ENCODE measurements around the gene GLCE. TPM values are rescaled to one million over a fixed set of nuclear protein-coding genes. Genes with fewer than 3 reads are reported as not detected.

The GLCE gene
- total and polyA plus RNA-seq, 9 of the 15 experiments (the other 6 are each of a cell fraction or from before 2014, with no cell fraction given): 4.6 to 12.3 (median 10.6) TPM

- Histone ChIP-seq H3K9me1 (ENCODE audit: control insufficient read depth, insufficient read depth, low read length) (no peaks in the 10 kb centered on the region), H3K9ac (ENCODE audit: insufficient read depth in 1 of 2, low read depth in 2 of 2, low read length in 2 of 2) (no peak overlapping the region), H3K4me1 (replicated peaks in 1 of 2; ENCODE audit: control insufficient read depth in 2 of 2, insufficient read depth in 2 of 2, low read length in 2 of 2) (no peaks in the 10 kb centered on the region), H3K27ac (ENCODE audit: extremely low read depth, low read depth, low read length) (no peak overlapping the region), H3K36me3 (ENCODE audit: control insufficient read depth, insufficient read depth, low read length) (no peaks in the 10 kb centered on the region), H3K9me3 (replicated peaks; ENCODE audit: control insufficient read depth, insufficient read depth, low read depth, low read length) (no peaks in the 10 kb centered on the region), H3K79me2 (ENCODE audit: control insufficient read depth, insufficient read depth, low read length) (no peaks in the 10 kb centered on the region), H3K4me2 (ENCODE audit: insufficient read depth, low read length) (no peak overlapping the region), H3K4me3 (no peak overlapping the region), H3K27me3 (ENCODE audit: control insufficient read depth in 2 of 2, insufficient read depth in 2 of 2, low read length in 2 of 2) (peaks cover 4 to 15% of the 10 kb centered on the region in 2 experiments; a peak in 4 of 5 replicates), H4K20me1 (replicated peaks; ENCODE audit: control insufficient read depth, insufficient read depth, low read length) (no peaks in the 10 kb centered on the region), H2AFZ (ENCODE audit: low read depth, low read length) (no peak overlapping the region)
- ATAC-seq (no peak), FAIRE-seq (no peak), DNase-seq (ENCODE audit: extremely low read depth in 1 of 4, low spot score in 3 of 4) (no peak)
- ChIA-PET CTCF (ENCODE audit: low intra/inter-chr PET ratio) (no interaction called here), POLR2A (interaction anchor here (0.6 kb wide), 1 partner anchor 112 kb away, joined by 3 read pairs; no protein-coding TSS in a partner anchor)
- in situ Hi-C loops (cut with MboI): no loop called here
- WGBS (ENCODE audit: insufficient coverage, low coverage, missing lambda C conversion rate): 4% methylated on average over 5 of the region's 5 CpGs
- intact Hi-C loops (cut with micrococcal nuclease): no loop called here
- no TSS peak for BruUV-seq (replicated peaks)
- TF ChIP-seq SUPT5H (IDR thresholded peaks at IDR 0.05) (no peak), ZBTB40 (IDR thresholded peaks at IDR 0.05) (peak; percentile 86), ZBTB40 (CRISPR knock-in tag; IDR thresholded peaks at IDR 0.05) (no peak)
Measured at GRCh38 chr15:69133862-69134519, 26.4 kb upstream of the GLCE start.
